ENCODE measurements around the gene RDH12.

Gene RDH12

DNA sequence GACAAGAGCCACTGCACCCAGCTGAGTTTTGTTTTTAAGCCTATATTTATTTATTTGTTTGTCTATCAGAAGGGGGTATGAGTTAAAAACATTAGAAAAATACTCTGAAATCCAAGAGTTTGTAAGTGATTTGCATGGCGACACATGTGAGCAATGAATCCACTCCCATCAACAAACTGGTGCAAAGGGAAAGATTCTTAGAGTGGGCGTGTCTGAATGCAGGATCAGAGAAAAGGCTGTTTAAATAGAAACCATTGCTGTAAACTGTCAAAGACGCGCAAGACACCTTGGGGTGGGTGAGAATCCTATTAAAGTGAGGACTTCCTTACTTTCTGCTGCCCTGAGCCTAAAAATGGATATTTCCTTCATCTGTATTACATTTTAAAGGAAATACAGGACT, 62.8 kb downstream of the RDH12 start:
- no peak overlapping the region for H3K4me3 ChIP-seq (ENCODE audit: low read depth, low read length)
- no peak for TF ChIP-seq CTCF (conservative IDR thresholded peaks at IDR 0.05; ENCODE audit: low read depth, low read length)
- DNase-seq (ENCODE audit: low read depth): no peak

DNA sequence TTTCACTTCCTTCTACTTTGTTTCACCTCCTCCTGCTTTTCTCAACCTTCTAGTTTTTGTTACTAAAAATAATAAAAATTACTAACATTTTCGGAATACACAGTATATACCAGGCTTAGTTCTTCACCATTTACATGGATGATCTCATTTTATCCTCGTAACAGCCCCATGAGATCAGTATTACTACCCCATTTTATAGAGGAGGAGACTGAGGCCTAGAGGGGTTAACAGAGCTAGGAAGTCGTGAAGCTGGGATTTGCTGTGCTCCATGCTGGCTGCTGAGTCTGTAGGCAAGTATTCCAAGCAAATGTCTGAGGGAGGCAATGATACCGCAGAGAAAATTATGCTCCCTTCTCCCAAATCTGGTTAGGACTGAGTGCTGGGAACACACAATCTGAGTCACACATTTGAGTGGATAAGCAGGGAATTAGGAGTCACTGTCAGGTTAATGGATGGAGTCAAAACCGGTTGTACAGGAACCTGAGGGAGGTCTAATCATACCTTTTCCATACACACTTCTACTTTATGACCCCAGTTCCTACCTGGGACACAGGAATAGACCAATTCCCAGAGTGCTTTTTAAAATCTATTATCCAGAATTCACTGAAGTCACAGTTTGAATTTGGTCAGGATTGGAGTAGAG, 63.6 kb downstream of the RDH12 start:
- no peak for DNase-seq (ENCODE audit: low read depth)
- no peak overlapping the region for H3K4me3 ChIP-seq (ENCODE audit: low read depth, low read length)
- TF ChIP-seq CTCF (conservative IDR thresholded peaks at IDR 0.05; ENCODE audit: low read depth, low read length): no peak

DNA sequence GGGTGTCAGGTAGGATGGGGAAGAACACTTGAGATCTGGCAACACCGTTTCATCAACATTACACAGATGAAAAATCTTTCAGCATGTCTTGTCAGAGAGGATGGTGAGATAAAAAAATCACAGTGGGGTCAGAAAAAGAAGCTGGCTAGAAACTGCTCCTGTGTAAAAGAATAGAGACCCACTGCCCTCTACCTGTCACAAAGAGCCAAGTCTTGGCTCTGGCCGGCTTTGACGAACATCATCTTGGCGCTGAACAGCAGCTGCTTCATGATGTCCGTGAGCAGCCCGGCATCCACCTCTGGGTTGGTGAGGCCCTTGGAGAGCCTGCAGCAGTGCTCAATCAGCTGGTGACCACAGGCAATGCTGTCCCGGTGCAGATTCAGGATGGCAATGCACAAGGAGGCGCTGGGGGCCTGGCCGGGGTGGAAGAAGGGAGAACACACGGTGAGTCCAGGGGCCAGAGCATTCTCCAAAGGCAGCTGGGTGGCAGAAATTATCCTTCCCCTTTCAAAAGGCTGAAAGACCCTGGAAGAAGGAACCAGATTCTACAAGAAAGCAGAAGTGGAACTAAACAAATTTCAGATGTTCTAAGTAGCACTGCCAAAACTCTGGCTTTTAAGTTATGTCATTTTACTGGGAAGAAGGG, 64.5 kb downstream of the RDH12 start:
- TF ChIP-seq CTCF (conservative IDR thresholded peaks at IDR 0.05; ENCODE audit: low read depth, low read length): no peak
- H3K4me3 ChIP-seq (ENCODE audit: low read depth, low read length): no peak overlapping the region
- no peak for DNase-seq (ENCODE audit: low read depth)

GRCh38 chr14:67768219-67768618, 66.5 kb downstream of the RDH12 start:
- DNase-seq (ENCODE audit: low read depth): no peak
- no peak overlapping the region for H3K4me3 ChIP-seq (ENCODE audit: low read depth, low read length)
- TF ChIP-seq CTCF (conservative IDR thresholded peaks at IDR 0.05; ENCODE audit: low read depth, low read length): no peak

GRCh38 chr14:67773844-67774377, 72.2 kb downstream of the RDH12 start:
- no peak overlapping the region for H3K4me3 ChIP-seq (ENCODE audit: low read depth, low read length)
- no peak for TF ChIP-seq CTCF (conservative IDR thresholded peaks at IDR 0.05; ENCODE audit: low read depth, low read length)
- no peak for DNase-seq (ENCODE audit: low read depth)

- TF ChIP-seq CTCF (conservative IDR thresholded peaks at IDR 0.05; ENCODE audit: low read depth, low read length): no peak
- H3K4me3 ChIP-seq (ENCODE audit: low read depth, low read length): no peak overlapping the region
- DNase-seq (ENCODE audit: low read depth): no peak
Measured at GRCh38 chr14:67776653-67777322, 75.1 kb downstream of the RDH12 start.
